PC-9 (cell line): ENCODE measurements around the gene TDP1. TPM values are rescaled to one million over a fixed set of nuclear protein-coding genes. Genes with fewer than 3 reads are reported as not detected.

ENCODE experiments used
- BruUV-seq: library from RNA; stranded (reverse); fragments of 400-500 nt; replicated peaks from 2 replicates; lab custom pipeline; 2021; lab: Mats Ljungman, UMichigan
- CTCF ChIA-PET: fragments of 300-600 bp; sonication (Branson Sonifier 250); formaldehyde crosslinking; loops from one replicate; lab custom pipeline; 2022; ENCODE audit warnings: antibody characterized with exemption; lab: Charles Lee
- POLR2A ChIA-PET: fragments of 300-600 bp; sonication (Branson Sonifier 250); formaldehyde crosslinking; loops from one replicate; lab custom pipeline; 2022; ENCODE audit warnings: antibody characterized with exemption; ENCODE audit not compliant: unreplicated experiment; lab: Charles Lee
- DNase-seq, 2 experiments: peaks; one replicate each; pipeline versions ENCODE4 v3.0.0 to v3.0.0-alpha.2; 2015 to 2022; ENCODE audit warnings: mixed read lengths in 1 of 2
- H2AFZ ChIP-seq: fragments of 200-600 bp; sonication (generic); 2 replicates; pipeline ENCODE4 v1.8.1; 2017; ENCODE audit warnings: antibody characterized with exemption
- H3F3A ChIP-seq: fragments of 200-600 bp; sonication (generic); 2 replicates; pipeline ENCODE4 v1.8.1; 2017; ENCODE audit warnings: antibody characterized with exemption, mild to moderate bottlenecking, low read depth; ENCODE audit not compliant: insufficient read depth
- H3K27ac ChIP-seq: fragments of 200-600 bp; sonication (generic); 2 replicates; pipeline ENCODE4 v1.6.1; 2016; ENCODE audit warnings: mixed run types
- H3K27me3 ChIP-seq: fragments of 200-600 bp; sonication (generic); 2 replicates; pipeline ENCODE4 v1.6.1; 2016; ENCODE audit warnings: low read depth, mixed run types; ENCODE audit not compliant: insufficient read depth
- H3K36me3 ChIP-seq: fragments of 200-600 bp; sonication (generic); 2 replicates; pipeline ENCODE4 v1.6.1; 2016; ENCODE audit warnings: low read depth, mixed run types
- H3K4me1 ChIP-seq: fragments of 200-600 bp; sonication (generic); replicated peaks from 2 replicates; pipeline ENCODE4 v1.6.1; 2016; ENCODE audit warnings: mixed run types; ENCODE audit not compliant: insufficient read depth
- H3K4me2 ChIP-seq: fragments of 200-600 bp; sonication (generic); 2 replicates; pipeline ENCODE4 v1.6.1; 2017; ENCODE audit warnings: mixed run types
- H3K4me3 ChIP-seq: fragments of 200-600 bp; sonication (generic); 2 replicates; pipeline ENCODE4 v1.6.1; 2016; ENCODE audit warnings: mixed run types
- H3K79me2 ChIP-seq: fragments of 200-600 bp; sonication (generic); 2 replicates; pipeline ENCODE4 v1.6.1; 2017; ENCODE audit warnings: low read depth, mixed run types
- H3K9me2 ChIP-seq: fragments of 200-600 bp; sonication (generic); 2 replicates; pipeline ENCODE4 v1.8.1; 2017; ENCODE audit warnings: mild to moderate bottlenecking; ENCODE audit not compliant: insufficient read depth
- H3K9me3 ChIP-seq: fragments of 200-600 bp; sonication (generic); 2 replicates; pipeline ENCODE4 v1.8.1; 2016; ENCODE audit warnings: low read depth; ENCODE audit not compliant: insufficient read depth
- H4K20me1 ChIP-seq: fragments of 200-600 bp; sonication (generic); 2 replicates; pipeline ENCODE4 v1.8.1; 2017; ENCODE audit not compliant: insufficient read depth
- CTCF ChIP-seq: fragments of 200-600 bp; sonication (generic); conservative IDR thresholded peaks from 2 replicates; pipeline ENCODE4 v1.6.1; 2017; ENCODE audit warnings: mixed run types, antibody characterized with exemption, mild to moderate bottlenecking, moderate library complexity
- EZH2 ChIP-seq: fragments of 200-600 bp; sonication (generic); IDR thresholded peaks from 2 replicates; pipeline ENCODE4 v1.8.0; 2017; ENCODE audit warnings: antibody characterized with exemption, low read depth
- intact Hi-C: fragments of 100-400 bp; cut with micrococcal nuclease; formaldehyde crosslinking; loops from one replicate; pipeline ENCODE4 v1.10.0; 2022; ENCODE audit not compliant: unreplicated experiment
- total RNA-seq: library from RNA; stranded (reverse); gene quantifications from 2 replicates; pipeline ENCODE4 v1.2.3, GENCODE V29; 2021

The TDP1 gene
- total RNA-seq, 1 experiment from 2014 or later, result 12.8 TPM

- H2AFZ ChIP-seq, result no peak overlapping the region
- H3K27me3 ChIP-seq, result no peaks in the 10 kb centered on the region
- no peaks in the 10 kb centered on the region for H3F3A ChIP-seq
- TF ChIP-seq CTCF (no peak), EZH2 (no peak)
- H3K36me3 ChIP-seq, result no peaks in the 10 kb centered on the region
- H3K27ac ChIP-seq, result no peak overlapping the region
- no peaks in the 10 kb centered on the region for H4K20me1 ChIP-seq
- POLR2A ChIA-PET, result no interaction called here
- no peaks in the 10 kb centered on the region for H3K4me1 ChIP-seq
- intact Hi-C loops, result no loop called here
- no peaks in the 10 kb centered on the region for H3K79me2 ChIP-seq
- no peaks in the 10 kb centered on the region for H3K9me2 ChIP-seq
- no peak overlapping the region for H3K4me3 ChIP-seq
- CTCF ChIA-PET, result no interaction called here
- H3K4me2 ChIP-seq, result no peak overlapping the region
- no TSS peak for BruUV-seq
- no peak for DNase-seq
- H3K9me3 ChIP-seq, result no peaks in the 10 kb centered on the region
These were observed 79.3 kb downstream of the TDP1 start for GRCh38 chr14:90034835-90035525.

GRCh38 chr14:90039253-90040010, 83.7 kb downstream of the TDP1 start:
- Histone ChIP-seq H3K9me3 (no peaks in the 10 kb centered on the region), H3K27ac (no peak overlapping the region), H3F3A (no peaks in the 10 kb centered on the region), H3K9me2 (no peaks in the 10 kb centered on the region), H3K79me2 (no peaks in the 10 kb centered on the region), H3K4me2 (no peak overlapping the region), H2AFZ (no peak overlapping the region), H3K36me3 (no peaks in the 10 kb centered on the region), H3K4me1 (no peaks in the 10 kb centered on the region), H4K20me1 (no peaks in the 10 kb centered on the region), H3K27me3 (no peaks in the 10 kb centered on the region), H3K4me3 (no peak overlapping the region)
- DNase-seq, result no peak
- BruUV-seq, result no TSS peak
- intact Hi-C loops, result no loop called here
- TF ChIP-seq EZH2 (no peak), CTCF (no peak)
- POLR2A ChIA-PET, result no interaction called here
- CTCF ChIA-PET, result no interaction called here

- H3K79me2 ChIP-seq, result no peaks in the 10 kb centered on the region
- H3K4me3 ChIP-seq, result no peak overlapping the region
- CTCF ChIA-PET, result no interaction called here
- H3K4me2 ChIP-seq, result no peak overlapping the region
- POLR2A ChIA-PET, result no interaction called here
- no peaks in the 10 kb centered on the region for H4K20me1 ChIP-seq
- H2AFZ ChIP-seq, result no peak overlapping the region
- H3K9me3 ChIP-seq, result no peaks in the 10 kb centered on the region
- H3K9me2 ChIP-seq, result no peaks in the 10 kb centered on the region
- TF ChIP-seq EZH2 (no peak), CTCF (no peak)
- intact Hi-C loops, result no loop called here
- no peak overlapping the region for H3K27ac ChIP-seq
- no peaks in the 10 kb centered on the region for H3K27me3 ChIP-seq
- no peaks in the 10 kb centered on the region for H3F3A ChIP-seq
- DNase-seq, result no peak
- H3K36me3 ChIP-seq, result no peaks in the 10 kb centered on the region
- no TSS peak for BruUV-seq
- no peaks in the 10 kb centered on the region for H3K4me1 ChIP-seq
These were observed 84.7 kb downstream of the TDP1 start for GRCh38 chr14:90040411-90040810.
